ENCODE results near the gene ARGLU1. TPM values are rescaled to one million over a fixed set of nuclear protein-coding genes. Genes with fewer than 3 reads are reported as not detected.

The ARGLU1 gene
- total and polyA plus RNA-seq, 2 experiments from 2014 or later = 121 to 126 TPM

DNA sequence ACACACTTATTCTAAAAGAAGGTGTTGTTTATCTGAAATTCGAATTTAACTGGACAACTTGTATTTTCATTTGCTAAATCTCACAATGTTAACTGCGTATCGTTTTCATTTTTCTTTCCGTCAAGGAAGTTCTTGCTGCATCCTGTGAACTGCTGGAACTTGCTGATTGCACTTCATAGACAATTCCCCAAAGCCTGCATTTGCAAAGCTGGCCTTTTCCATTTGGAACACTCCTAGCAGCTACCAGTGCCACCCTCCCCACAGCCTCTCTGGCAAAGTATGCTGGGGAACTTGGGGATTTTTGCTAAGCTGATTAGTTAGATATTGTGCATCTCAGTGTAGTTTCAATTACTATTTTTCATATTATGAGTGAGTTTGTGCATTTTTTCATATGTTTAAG, 20.4 kb upstream of the ARGLU1 start:
- 91% methylated on average over 4 of the region's 4 CpGs for WGBS (ENCODE audit: low lambda C conversion rate, missing lambda C conversion rate)
- H3K27ac ChIP-seq = peak overlapping the region; percentile 55
- DNase-seq (ENCODE audit: low spot score) = no peak

DNA sequence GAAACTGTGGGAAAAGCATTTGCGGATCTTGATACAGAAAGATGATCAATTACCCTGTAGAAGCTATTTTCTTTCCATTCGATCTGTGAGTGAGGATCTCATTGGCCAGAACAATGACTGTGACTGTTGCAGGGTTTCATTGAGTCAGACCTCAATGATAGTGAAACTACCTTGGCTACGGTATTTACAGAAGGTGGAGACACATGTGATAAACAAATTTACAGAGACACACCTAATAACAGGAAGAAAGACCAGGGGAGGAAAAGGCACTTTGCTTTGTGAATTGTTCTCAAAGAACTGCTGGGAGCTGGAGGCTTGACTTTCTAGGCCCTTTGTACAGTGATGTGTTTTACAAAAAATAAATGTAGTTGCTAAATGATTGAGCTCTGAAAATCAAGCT, 19.9 kb upstream of the ARGLU1 start:
- TF ChIP-seq, protein P1, sequence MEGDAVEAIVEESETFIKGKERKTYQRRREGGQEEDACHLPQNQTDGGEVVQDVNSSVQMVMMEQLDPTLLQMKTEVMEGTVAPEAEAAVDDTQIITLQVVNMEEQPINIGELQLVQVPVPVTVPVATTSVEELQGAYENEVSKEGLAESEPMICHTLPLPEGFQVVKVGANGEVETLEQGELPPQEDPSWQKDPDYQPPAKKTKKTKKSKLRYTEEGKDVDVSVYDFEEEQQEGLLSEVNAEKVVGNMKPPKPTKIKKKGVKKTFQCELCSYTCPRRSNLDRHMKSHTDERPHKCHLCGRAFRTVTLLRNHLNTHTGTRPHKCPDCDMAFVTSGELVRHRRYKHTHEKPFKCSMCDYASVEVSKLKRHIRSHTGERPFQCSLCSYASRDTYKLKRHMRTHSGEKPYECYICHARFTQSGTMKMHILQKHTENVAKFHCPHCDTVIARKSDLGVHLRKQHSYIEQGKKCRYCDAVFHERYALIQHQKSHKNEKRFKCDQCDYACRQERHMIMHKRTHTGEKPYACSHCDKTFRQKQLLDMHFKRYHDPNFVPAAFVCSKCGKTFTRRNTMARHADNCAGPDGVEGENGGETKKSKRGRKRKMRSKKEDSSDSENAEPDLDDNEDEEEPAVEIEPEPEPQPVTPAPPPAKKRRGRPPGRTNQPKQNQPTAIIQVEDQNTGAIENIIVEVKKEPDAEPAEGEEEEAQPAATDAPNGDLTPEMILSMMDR (IDR thresholded peaks at IDR 0.05; ENCODE audit: poor library complexity) = no peak
- TF ChIP-seq EZH2phosphoT487 (IDR thresholded peaks at IDR 0.05; ENCODE audit: low read depth, severe bottlenecking, unreplicated experiment) (no peak), EZH2 (IDR thresholded peaks at IDR 0.05; ENCODE audit: borderline replicate concordance) (no peak)
- Histone ChIP-seq H2AFZ (no peak overlapping the region), H3K27ac (peak overlapping the region; percentile 58), H3K4me2 (no peak overlapping the region), H3K4me3 (no peak overlapping the region), H3K9me2 (replicated peaks; ENCODE audit: insufficient read depth) (no peaks in the 10 kb centered on the region), H4K20me1 (ENCODE audit: insufficient read depth, poor library complexity, severe bottlenecking) (no peaks in the 10 kb centered on the region), H3K9me3 (ENCODE audit: low read depth) (no peaks in the 10 kb centered on the region), H3K4me1 (ENCODE audit: insufficient read depth) (no peaks in the 10 kb centered on the region), H3K79me2 (no peaks in the 10 kb centered on the region), H3K27me3 (no peaks in the 10 kb centered on the region), H3K36me3 (replicated peaks; ENCODE audit: insufficient read depth, low read depth) (no peaks in the 10 kb centered on the region)
- WGBS (ENCODE audit: low lambda C conversion rate, missing lambda C conversion rate) = 75% methylated on average over 3 of the region's 3 CpGs
- no peak for DNase-seq (ENCODE audit: low spot score)

More for the DNA sequence above, 20.4 kb upstream of the ARGLU1 start:
- Histone ChIP-seq H3K79me2 (no peaks in the 10 kb centered on the region), H3K36me3 (replicated peaks; ENCODE audit: insufficient read depth, low read depth) (no peaks in the 10 kb centered on the region), H4K20me1 (ENCODE audit: insufficient read depth, poor library complexity, severe bottlenecking) (no peaks in the 10 kb centered on the region), H3K9me3 (ENCODE audit: low read depth) (no peaks in the 10 kb centered on the region), H3K9me2 (replicated peaks; ENCODE audit: insufficient read depth) (no peaks in the 10 kb centered on the region), H3K4me3 (no peak overlapping the region), H3K4me2 (no peak overlapping the region), H3K4me1 (ENCODE audit: insufficient read depth) (no peaks in the 10 kb centered on the region), H3K27me3 (no peaks in the 10 kb centered on the region), H2AFZ (no peak overlapping the region)
- TF ChIP-seq, protein P1 (IDR thresholded peaks at IDR 0.05; ENCODE audit: poor library complexity) = no peak
- no peak for TF ChIP-seq EZH2 (IDR thresholded peaks at IDR 0.05; ENCODE audit: borderline replicate concordance)
- TF ChIP-seq EZH2phosphoT487 (IDR thresholded peaks at IDR 0.05; ENCODE audit: low read depth, severe bottlenecking, unreplicated experiment) = no peak

DNA sequence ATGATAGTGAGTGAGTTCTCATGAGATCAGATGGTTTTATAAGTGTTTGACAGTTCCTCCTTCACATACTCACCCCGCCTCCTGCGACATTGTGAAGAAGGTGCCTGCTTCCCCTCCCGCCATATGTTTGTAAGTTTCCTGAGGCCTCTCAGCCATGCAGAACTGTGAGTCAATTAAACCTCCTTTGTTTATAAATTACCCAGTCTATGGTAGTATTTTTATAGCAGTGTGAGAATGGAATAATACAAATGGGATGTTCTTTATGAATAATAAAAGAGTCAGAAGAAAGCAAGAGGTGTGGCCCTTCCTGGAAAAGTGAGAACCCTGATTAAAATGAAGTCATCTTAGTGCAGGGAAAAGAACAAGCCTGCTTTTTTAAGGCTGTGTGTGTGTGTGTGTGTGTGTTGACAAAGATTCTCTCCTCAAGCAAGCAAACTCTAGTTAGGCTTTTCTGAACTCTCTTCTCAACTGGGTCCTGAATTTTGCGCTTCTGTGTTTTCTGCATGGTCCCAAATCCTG, 18.8 kb upstream of the ARGLU1 start:
- no peaks in the 10 kb centered on the region for H4K20me1 ChIP-seq (ENCODE audit: insufficient read depth, poor library complexity, severe bottlenecking)
- H3K36me3 ChIP-seq (replicated peaks; ENCODE audit: insufficient read depth, low read depth) = no peaks in the 10 kb centered on the region
- peaks cover 3% of the 10 kb centered on the region for H3K4me1 ChIP-seq (ENCODE audit: insufficient read depth)
- no peak overlapping the region for H2AFZ ChIP-seq
- H3K79me2 ChIP-seq = no peaks in the 10 kb centered on the region
- WGBS (ENCODE audit: low lambda C conversion rate, missing lambda C conversion rate) = 85% methylated on average over 4 of the region's 4 CpGs
- H3K4me2 ChIP-seq = no peak overlapping the region
- H3K9me2 ChIP-seq (replicated peaks; ENCODE audit: insufficient read depth) = no peaks in the 10 kb centered on the region
- no peaks in the 10 kb centered on the region for H3K27me3 ChIP-seq
- no peaks in the 10 kb centered on the region for H3K9me3 ChIP-seq (ENCODE audit: low read depth)
- no peak for DNase-seq (ENCODE audit: low spot score)
- H3K4me3 ChIP-seq = no peak overlapping the region
- TF ChIP-seq EZH2phosphoT487 (IDR thresholded peaks at IDR 0.05; ENCODE audit: low read depth, severe bottlenecking, unreplicated experiment) (no peak), EZH2 (IDR thresholded peaks at IDR 0.05; ENCODE audit: borderline replicate concordance) (no peak)
- TF ChIP-seq, protein P1 (IDR thresholded peaks at IDR 0.05; ENCODE audit: poor library complexity) = no peak
- H3K27ac ChIP-seq = no peak overlapping the region

All from hepatocyte (in vitro differentiated cells).